Esophagus squamous epithelium (tissue), 5 donors: ENCODE results near the gene ALG11. TPM values are rescaled to one million over a fixed set of nuclear protein-coding genes. Genes with fewer than 3 reads are reported as not detected.
A peak's percentile ranks its signal among the peaks of the same experiment; 100 is the strongest.

ENCODE experiments used
- DNase-seq: peaks from one replicate; lab custom pipeline; 2025; lab: John Stamatoyannopoulos, UW
- H3K27ac ChIP-seq, 4 donors: fragments of 200-600 bp; sonication (generic); one replicate each; pipeline ENCODE4 v1.5.1; 2016 to 2019; ENCODE audit warnings: mild to moderate bottlenecking in 1 of 4
- H3K27me3 ChIP-seq, 4 donors: fragments of 200-600 bp; sonication (generic); 1 replicate in 3 of 4; 2 replicates in 1 of 4; pipeline versions ENCODE4 v1.5.1 to v1.6.0; 2017 to 2021; ENCODE audit warnings: antibody characterized with exemption in 1 of 4
- H3K36me3 ChIP-seq, 3 donors: fragments of 200-600 bp; sonication (generic); one replicate each; pipeline ENCODE4 v1.5.1; 2016 to 2019
- H3K4me1 ChIP-seq, 3 donors: fragments of 200-600 bp; sonication (generic); one replicate each; pipeline ENCODE4 v1.5.1; 2017 to 2019
- H3K4me3 ChIP-seq, 4 donors: fragments of 200-600 bp; sonication (generic); 1 replicate in 3 of 4; 2 replicates in 1 of 4; pipeline ENCODE4 v1.5.1; 2016 to 2019; ENCODE audit warnings: mild to moderate bottlenecking in 2 of 4, moderate library complexity in 1 of 4
- H3K9me3 ChIP-seq, 3 donors: fragments of 200-600 bp; sonication (generic); one replicate each; pipeline ENCODE4 v1.5.1; 2016 to 2019
- CTCF ChIP-seq, 6 experiments: fragments of 450-650 bp in 4 of 6; fragments of 200-600 bp in 2 of 6; sonication (generic) in 2 of 6; IDR thresholded peaks; one replicate each; pipeline ENCODE4 v1.5.1; 2016 to 2019; ENCODE audit warnings: antibody characterized with exemption in 6 of 6, mild to moderate bottlenecking in 4 of 6, moderate library complexity in 4 of 6
- POLR2A ChIP-seq, 4 donors: fragments of 450-650 bp; IDR thresholded peaks; one replicate each; pipeline ENCODE4 v1.6.1; 2017; ENCODE audit warnings: antibody characterized with exemption in 4 of 4, mild to moderate bottlenecking in 4 of 4, moderate library complexity in 3 of 4
- WGBS, 2 donors: methylation state at CpG; one replicate each; pipeline ENCODE4 v1.1.5; 2018; 5-methylcytosine and 5-hydroxymethylcytosine counted together
- intact Hi-C: fragments of 100-400 bp; cut with DNase I; formaldehyde crosslinking; loops from one replicate; pipeline ENCODE4 v1.15.0; 2022
- total RNA-seq, 4 donors: library from RNA; depleted of rRNA; stranded (reverse); fragments of >200 nt; gene quantifications; one replicate each; pipeline ENCODE4 v1.1.0, GENCODE V29; 2016
- donor health status: DM: yes; HTN: yes; CAD: no.

Gene ALG11
- total RNA-seq, 4 donors from 2014 or later, result 10.7 to 21.2 (median 14.4) TPM

- no peak overlapping the region for H3K27ac ChIP-seq
- WGBS, 2 donors, result 73 to 80% methylated on average over 8 of the region's 8 CpGs
- intact Hi-C loops, result loop anchor here (5.0 kb wide), 1 partner anchor 121 kb away; the partner anchor contains the start of gene NEK5
- no peaks in the 10 kb centered on the region for H3K36me3 ChIP-seq
- no peaks in the 10 kb centered on the region for H3K9me3 ChIP-seq
- H3K27me3 ChIP-seq, result peaks cover 0 to 23% (median 0%) of the 10 kb centered on the region in 4 donors
- TF ChIP-seq CTCF (IDR thresholded peaks at IDR 0.05), result no peak
- no peak for TF ChIP-seq POLR2A (IDR thresholded peaks at IDR 0.05)
- H3K4me3 ChIP-seq, result no peak overlapping the region
- DNase-seq, result no peak
- H3K4me1 ChIP-seq, result peaks cover 0 to 17% (median 3%) of the 10 kb centered on the region in 3 donors
Measured at GRCh38 chr13:52006523-52007245, 5.5 kb upstream of the ALG11 start.

- Histone ChIP-seq H3K4me3 (no peak overlapping the region), H3K4me1 (peaks cover 0 to 37% (median 8%) of the 10 kb centered on the region in 3 donors), H3K9me3 (no peaks in the 10 kb centered on the region), H3K36me3 (no peaks in the 10 kb centered on the region), H3K27ac (no peak overlapping the region), H3K27me3 (peaks cover 0 to 23% (median 0%) of the 10 kb centered on the region in 4 donors)
- 65 to 68% methylated on average over 6 of the region's 6 CpGs for WGBS, 2 donors
- intact Hi-C loops, result loop anchor here (5.0 kb wide), 1 partner anchor 117 kb away; the partner anchor contains the start of gene NEK5
- TF ChIP-seq CTCF (IDR thresholded peaks at IDR 0.05) (no peak), POLR2A (IDR thresholded peaks at IDR 0.05) (no peak)
- DNase-seq, result no peak
Measured at GRCh38 chr13:52009946-52010345, 2.3 kb upstream of the ALG11 start.

GRCh38 chr13:52010890-52011631 is 1.1 kb upstream of the ALG11 start, which contains the start of gene ATP7B:
Gene ATP7B (minus strand): TSS chr13:52011450. CDS start chr13:52011337, 113 bp downstream.
- DNase-seq, result no peak
- H3K27ac ChIP-seq, result peak within 1 kb of the TSS; percentile 71 to 85 (median 84)
- 16 to 17% methylated on average over 12 to 14 of the region's 46 CpGs for WGBS, 2 donors
- no peaks in the 10 kb centered on the region for H3K9me3 ChIP-seq
- intact Hi-C loops, result no loop called here
- peak within 1 kb of the TSS; percentile 92 to 100 (median 98) for H3K4me3 ChIP-seq
- H3K36me3 ChIP-seq, result peaks cover 0 to 5% (median 0%) of the 10 kb centered on the region in 3 donors
- peaks cover 0 to 23% (median 0%) of the 10 kb centered on the region in 4 donors for H3K27me3 ChIP-seq
- H3K4me1 ChIP-seq, result peaks cover 0 to 37% (median 8%) of the 10 kb centered on the region in 3 donors
- TF ChIP-seq CTCF (IDR thresholded peaks at IDR 0.05), result no peak
- TF ChIP-seq POLR2A (IDR thresholded peaks at IDR 0.05), result no peak

- Histone ChIP-seq H3K9me3 (no peaks in the 10 kb centered on the region), H3K27me3 (peaks cover 0 to 23% (median 0%) of the 10 kb centered on the region in 4 donors), H3K4me1 (peaks cover 0 to 37% (median 8%) of the 10 kb centered on the region in 3 donors), H3K27ac (peak overlapping the region in 3 of 4 donors; percentile 71 to 85 (median 84)), H3K4me3 (peak overlapping the region; percentile 92 to 100 (median 98)), H3K36me3 (peaks cover 0 to 19% (median 0%) of the 10 kb centered on the region in 3 donors)
- no peak for DNase-seq
- TF ChIP-seq POLR2A (IDR thresholded peaks at IDR 0.05) (no peak), CTCF (IDR thresholded peaks at IDR 0.05) (no peak)
- intact Hi-C loops, result no loop called here
- 0 to 1% methylated on average over 8 of the region's 8 CpGs for WGBS, 2 donors
Measured at GRCh38 chr13:52012512-52012836, 276 bp downstream of the ALG11 start.
